ENCODE results near the gene SHH. TPM values are rescaled to one million over a fixed set of nuclear protein-coding genes. Genes with fewer than 3 reads are reported as not detected.

The SHH gene
- total and polyA plus RNA-seq, 2 of the 13 experiments (the other 11 are each of a cell fraction or from before 2014, with no cell fraction given), result 1.9 to 3.4 TPM

- TF ChIP-seq REPIN1 (CRISPR knock-in tag; IDR thresholded peaks at IDR 0.05; ENCODE audit: borderline replicate concordance, low read depth) (peak; percentile 17; the same call in 1 of the 2 replicates), ZNF331 (CRISPR knock-in tag; IDR thresholded peaks at IDR 0.05) (0 out of 2 replicates have a peak, but pooled peaks have one; percentile 41), ZNF33B (CRISPR knock-in tag; IDR thresholded peaks at IDR 0.05) (peak; percentile 58; the same call in 1 of the 2 replicates), ZNF75D (CRISPR knock-in tag; IDR thresholded peaks at IDR 0.05; ENCODE audit: borderline replicate concordance) (no peak), ZNF329 (CRISPR knock-in tag; IDR thresholded peaks at IDR 0.05; ENCODE audit: low read depth) (no peak), ZEB1 (IDR thresholded peaks at IDR 0.05; ENCODE audit: insufficient replicate concordance, low read depth) (no peak), NFYB (CRISPR knock-in tag; IDR thresholded peaks at IDR 0.05) (no peak), ZBTB44 (CRISPR knock-in tag; IDR thresholded peaks at IDR 0.05) (no peak), CHCHD3 (CRISPR knock-in tag; IDR thresholded peaks at IDR 0.05) (peak; percentile 9; the same call in 1 of the 2 replicates), KLF11 (CRISPR knock-in tag; IDR thresholded peaks at IDR 0.05) (no peak), ZNF10 (CRISPR knock-in tag; IDR thresholded peaks at IDR 0.05; ENCODE audit: borderline replicate concordance, low read depth) (no peak), PAX8 (CRISPR knock-in tag; IDR thresholded peaks at IDR 0.05; ENCODE audit: borderline replicate concordance) (no peak), RARG (CRISPR knock-in tag; IDR thresholded peaks at IDR 0.05; ENCODE audit: low read depth) (no peak), HMGXB4 (CRISPR knock-in tag; IDR thresholded peaks at IDR 0.05; ENCODE audit: borderline replicate concordance in 1 of 2, low read depth in 1 of 2) (peak; percentile 38 to 77; a peak in 2 of 4 replicates), SMARCC2 (IDR thresholded peaks at IDR 0.05) (no peak), ADNP (CRISPR knock-in tag; IDR thresholded peaks at IDR 0.05) (no peak), AGO2 (optimal IDR thresholded peaks at IDR 0.05; ENCODE audit: low read depth, low read length) (peak; percentile 93), LBX2 (CRISPR knock-in tag; IDR thresholded peaks at IDR 0.05; ENCODE audit: borderline replicate concordance) (no peak), ZBTB25 (CRISPR knock-in tag; IDR thresholded peaks at IDR 0.05) (no peak), ZNF639 (CRISPR knock-in tag; conservative IDR thresholded peaks at IDR 0.05) (no peak), SMARCE1 (IDR thresholded peaks at IDR 0.05; ENCODE audit: borderline replicate concordance) (no peak)
- TF ChIP-seq, protein P1, sequence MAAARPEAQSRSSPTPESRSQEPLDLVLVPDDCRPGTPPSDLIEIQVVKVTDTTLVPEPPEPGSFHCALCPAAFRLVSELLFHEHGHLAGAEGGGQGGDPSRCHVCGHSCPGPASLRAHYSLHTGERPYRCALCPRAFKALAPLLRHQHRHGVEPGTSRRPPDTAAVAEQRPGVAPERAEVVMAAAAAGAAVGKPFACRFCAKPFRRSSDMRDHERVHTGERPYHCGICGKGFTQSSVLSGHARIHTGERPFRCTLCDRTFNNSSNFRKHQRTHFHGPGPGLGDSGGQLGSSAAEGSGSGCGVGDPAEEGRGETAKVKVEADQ (CRISPR knock-in tag; IDR thresholded peaks at IDR 0.05; ENCODE audit: borderline replicate concordance), result no peak; the same call in 1 of the 2 replicates
Measured at GRCh38 chr7:155808549-155809331, 3.5 kb downstream of the SHH start (continued).

Data from HepG2 (cell line).